Putamen (tissue), 1 donor: ENCODE measurements around the gene EIF3K.

ENCODE experiments used
- DNase-seq: peaks from one replicate; pipeline ENCODE4 v3.0.0-alpha.2; 2016; ENCODE audit warnings: low spot score

The EIF3K gene

GRCh38 chr19:38665950-38666662, 47.1 kb downstream of the EIF3K start:
- DNase-seq: no peak

- no peak for DNase-seq
Measured at GRCh38 chr19:38666663-38667511, 47.9 kb downstream of the EIF3K start.

GRCh38 chr19:38667661-38668171, 48.7 kb downstream of the EIF3K start:
- no peak for DNase-seq

- no peak for DNase-seq
Measured at GRCh38 chr19:38669552-38669951, 50.6 kb downstream of the EIF3K start.

- DNase-seq: no peak
Measured at GRCh38 chr19:38670921-38671398, 52.0 kb downstream of the EIF3K start.

- DNase-seq: no peak
Measured at GRCh38 chr19:38671654-38672053, 52.7 kb downstream of the EIF3K start.

- no peak for DNase-seq
Measured at GRCh38 chr19:38673030-38673429, 54.0 kb downstream of the EIF3K start.

- no peak for DNase-seq
Measured at GRCh38 chr19:38674388-38675171, 55.6 kb downstream of the EIF3K start.

GRCh38 chr19:38675611-38676010, 56.6 kb downstream of the EIF3K start:
- no peak for DNase-seq

- DNase-seq: no peak
Measured at GRCh38 chr19:38676023-38676877, 57.3 kb downstream of the EIF3K start.

- no peak for DNase-seq
Measured at GRCh38 chr19:38676878-38677646, 58.1 kb downstream of the EIF3K start.

GRCh38 chr19:38678217-38678890, 59.4 kb downstream of the EIF3K start:
- no peak for DNase-seq

GRCh38 chr19:38678891-38679494, 60.0 kb downstream of the EIF3K start:
- DNase-seq: no peak

GRCh38 chr19:38679839-38680238, 60.9 kb downstream of the EIF3K start:
- no peak for DNase-seq

- DNase-seq: no peak
Measured at GRCh38 chr19:38682195-38682867, 63.3 kb downstream of the EIF3K start.

GRCh38 chr19:38682872-38683392, 63.9 kb downstream of the EIF3K start:
- DNase-seq: no peak

GRCh38 chr19:38683393-38684077, 64.5 kb downstream of the EIF3K start:
- DNase-seq: no peak
